WTC11 (cell line): ENCODE measurements around the gene PRSS53. TPM values are rescaled to one million over a fixed set of nuclear protein-coding genes. Genes with fewer than 3 reads are reported as not detected.

Source experiments
- ATAC-seq: fragments of 200-7000 bp; cut with Tn5 transposase; 2 replicates; pipeline ENCODE4 v1.10.0; 2021; ENCODE audit warnings: mild to moderate bottlenecking, moderate library complexity
- CTCF ChIA-PET: fragments of 300-600 bp; sonication (Branson Sonifier 250); formaldehyde crosslinking; loops from one replicate; lab custom pipeline; 2021; ENCODE audit warnings: antibody characterized with exemption; lab: Charles Lee
- POLR2A ChIA-PET: fragments of 350-600 bp; sonication (Branson Sonifier 250); formaldehyde crosslinking; loops from one replicate; lab custom pipeline; 2021; ENCODE audit warnings: antibody characterized with exemption; lab: Charles Lee
- DNase-seq: peaks from one replicate; pipeline ENCODE4 v3.0.0; 2021; ENCODE audit warnings: low spot score
- H3K27ac Mint-ChIP-seq: 2 replicates; pipeline ENCODE4 v1.8.0; 2021; ENCODE audit warnings: mixed read lengths
- H3K27me3 Mint-ChIP-seq: 2 replicates; pipeline ENCODE4 v1.8.0; 2021; ENCODE audit warnings: low read depth, mild to moderate bottlenecking, moderate library complexity, mixed read lengths
- H3K36me3 Mint-ChIP-seq: 2 replicates; pipeline ENCODE4 v1.8.0; 2021; ENCODE audit warnings: mixed read lengths
- H3K4me1 Mint-ChIP-seq: 2 replicates; pipeline ENCODE4 v1.8.0; 2022; ENCODE audit warnings: mixed read lengths
- H3K4me3 Mint-ChIP-seq: 2 replicates; pipeline ENCODE4 v1.8.0; 2021; ENCODE audit warnings: mild to moderate bottlenecking, moderate library complexity, mixed read lengths
- H3K9me3 Mint-ChIP-seq: 2 replicates; pipeline ENCODE4 v1.8.0; 2021; ENCODE audit warnings: mixed read lengths
- ATF1 ChIP-seq: sonication (generic); formaldehyde crosslinking; IDR thresholded peaks from 2 replicates; pipeline ENCODE4 v1.8.1; 2023; ENCODE audit warnings: mild to moderate bottlenecking, moderate library complexity, missing genetic modification reagents
- CTCF ChIP-seq: fragments of 200-600 bp; IDR thresholded peaks from 2 replicates; pipeline ENCODE4 v1.8.0; 2022; ENCODE audit warnings: antibody characterized with exemption
- E2F4 ChIP-seq: sonication (generic); formaldehyde crosslinking; IDR thresholded peaks from 2 replicates; pipeline ENCODE4 v1.8.1; 2022; ENCODE audit warnings: low read depth, mild to moderate bottlenecking, moderate library complexity, missing genetic modification reagents, borderline replicate concordance
- HMGA2 ChIP-seq: fragments of 250-450 bp; sonication (Bioruptor Pico); IDR thresholded peaks from 2 replicates; pipeline ENCODE4 v1.4.0; 2021; ENCODE audit warnings: mild to moderate bottlenecking, moderate library complexity
- NFE2L1 ChIP-seq: sonication (generic); formaldehyde crosslinking; IDR thresholded peaks from 2 replicates; pipeline ENCODE4 v1.8.1; 2023; ENCODE audit warnings: missing genetic modification reagents
- NFYB ChIP-seq: sonication (generic); formaldehyde crosslinking; conservative IDR thresholded peaks from 2 replicates; pipeline ENCODE4 v1.8.0; 2022; ENCODE audit warnings: low read depth, missing genetic modification reagents
- PRDM15 ChIP-seq: sonication (generic); formaldehyde crosslinking; IDR thresholded peaks from 2 replicates; pipeline ENCODE4 v1.8.0; 2022; ENCODE audit warnings: missing genetic modification reagents
- PRRX2 ChIP-seq: fragments of 250-450 bp; sonication (Bioruptor Pico); IDR thresholded peaks from 2 replicates; pipeline ENCODE4 v1.8.0; 2021; ENCODE audit warnings: mild to moderate bottlenecking
- RELA ChIP-seq: sonication (generic); formaldehyde crosslinking; IDR thresholded peaks from 2 replicates; pipeline ENCODE4 v1.8.1; 2022; ENCODE audit warnings: missing genetic modification reagents, mild to moderate bottlenecking, borderline replicate concordance
- RORB ChIP-seq: fragments of 250-450 bp; sonication (Bioruptor Pico); IDR thresholded peaks from 2 replicates; pipeline ENCODE4 v1.9.0; 2021; ENCODE audit warnings: mild to moderate bottlenecking
- SOX15 ChIP-seq: fragments of 250-450 bp; sonication (Bioruptor Pico); IDR thresholded peaks from 2 replicates; pipeline ENCODE4 v1.9.0; 2021; ENCODE audit warnings: mild to moderate bottlenecking
- TCF7 ChIP-seq: sonication (generic); formaldehyde crosslinking; IDR thresholded peaks from 2 replicates; pipeline ENCODE4 v1.8.0; 2022; ENCODE audit warnings: mild to moderate bottlenecking, low read depth, missing genetic modification reagents, moderate library complexity
- TEAD1 ChIP-seq: sonication (generic); formaldehyde crosslinking; IDR thresholded peaks from 2 replicates; pipeline ENCODE4 v1.8.0; 2022; ENCODE audit warnings: mild to moderate bottlenecking, missing genetic modification reagents
- TP53 ChIP-seq: sonication (generic); formaldehyde crosslinking; IDR thresholded peaks from 2 replicates; pipeline ENCODE4 v1.8.1; 2023; ENCODE audit warnings: mild to moderate bottlenecking, missing genetic modification reagents
- ZNF396 ChIP-seq: fragments of 250-450 bp; sonication (Bioruptor Pico); IDR thresholded peaks from 2 replicates; pipeline ENCODE4 v1.8.0; 2021; ENCODE audit warnings: mild to moderate bottlenecking, moderate library complexity, borderline replicate concordance
- ZNF416 ChIP-seq: fragments of 250-450 bp; sonication (Bioruptor Pico); IDR thresholded peaks from 2 replicates; pipeline ENCODE4 v1.9.0; 2021; ENCODE audit warnings: mild to moderate bottlenecking, inconsistent platforms
- ZNF425 ChIP-seq: fragments of 250-450 bp; sonication (Bioruptor Pico); conservative IDR thresholded peaks from 2 replicates; pipeline ENCODE4 v1.9.0; 2021; ENCODE audit warnings: mild to moderate bottlenecking
- total RNA-seq: library from RNA; stranded (reverse); gene quantifications from 3 replicates; pipeline ENCODE4 v1.2.3, GENCODE V29; 2021
- TF ChIP-seq, protein P1 (sequence below): sonication (generic); formaldehyde crosslinking; IDR thresholded peaks from 2 replicates; pipeline ENCODE4 v1.8.0; 2022; ENCODE audit warnings: mild to moderate bottlenecking, missing genetic modification reagents

Gene PRSS53
- total RNA-seq, 1 experiment from 2014 or later = 4.9 TPM

DNA sequence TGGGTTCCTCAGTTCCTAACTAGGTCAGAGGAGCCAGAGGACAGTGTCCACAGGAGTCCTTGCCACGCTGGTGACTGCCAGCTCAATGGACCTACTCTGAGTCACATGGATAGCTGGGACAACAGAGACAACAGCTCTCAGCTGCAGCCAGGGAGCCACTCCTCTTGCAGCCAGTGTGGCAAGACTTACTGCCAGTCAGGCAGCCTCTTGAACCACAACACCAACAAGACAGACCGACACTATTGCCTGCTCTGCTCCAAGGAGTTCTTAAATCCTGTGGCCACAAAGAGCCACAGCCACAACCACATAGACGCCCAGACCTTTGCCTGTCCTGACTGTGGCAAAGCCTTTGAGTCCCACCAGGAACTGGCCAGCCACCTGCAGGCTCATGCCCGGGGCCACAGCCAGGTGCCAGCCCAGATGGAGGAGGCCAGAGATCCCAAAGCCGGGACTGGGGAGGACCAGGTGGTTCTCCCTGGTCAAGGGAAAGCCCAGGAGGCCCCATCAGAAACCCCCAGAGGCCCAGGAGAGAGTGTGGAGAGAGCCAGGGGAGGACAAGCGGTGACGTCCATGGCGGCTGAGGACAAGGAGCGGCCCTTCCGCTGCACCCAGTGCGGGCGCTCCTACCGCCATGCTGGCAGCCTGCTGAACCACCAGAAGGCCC, 7.9 kb downstream of the PRSS53 start (continued):
- no peak for TF ChIP-seq ZNF425 (CRISPR knock-in tag)
- TF ChIP-seq NFYB (CRISPR knock-in tag) = no peak
- TF ChIP-seq HMGA2 (CRISPR knock-in tag) = no peak
- TF ChIP-seq, protein P1, sequence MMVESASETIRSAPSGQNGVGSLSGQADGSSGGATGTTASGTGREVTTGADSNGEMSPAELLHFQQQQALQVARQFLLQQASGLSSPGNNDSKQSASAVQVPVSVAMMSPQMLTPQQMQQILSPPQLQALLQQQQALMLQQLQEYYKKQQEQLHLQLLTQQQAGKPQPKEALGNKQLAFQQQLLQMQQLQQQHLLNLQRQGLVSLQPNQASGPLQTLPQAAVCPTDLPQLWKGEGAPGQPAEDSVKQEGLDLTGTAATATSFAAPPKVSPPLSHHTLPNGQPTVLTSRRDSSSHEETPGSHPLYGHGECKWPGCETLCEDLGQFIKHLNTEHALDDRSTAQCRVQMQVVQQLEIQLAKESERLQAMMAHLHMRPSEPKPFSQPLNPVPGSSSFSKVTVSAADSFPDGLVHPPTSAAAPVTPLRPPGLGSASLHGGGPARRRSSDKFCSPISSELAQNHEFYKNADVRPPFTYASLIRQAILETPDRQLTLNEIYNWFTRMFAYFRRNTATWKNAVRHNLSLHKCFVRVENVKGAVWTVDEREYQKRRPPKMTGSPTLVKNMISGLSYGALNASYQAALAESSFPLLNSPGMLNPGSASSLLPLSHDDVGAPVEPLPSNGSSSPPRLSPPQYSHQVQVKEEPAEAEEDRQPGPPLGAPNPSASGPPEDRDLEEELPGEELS (CRISPR knock-in tag) = no peak
- no peak for TF ChIP-seq PRDM15 (CRISPR knock-in tag)
- TF ChIP-seq, all 79 proteins: peak for 0

GRCh38 chr16:31080035-31080629, 8.6 kb downstream of the PRSS53 start:
- ATAC-seq (no peak), DNase-seq (no peak)
- Mint-ChIP-seq H3K27ac (no peak overlapping the region), H3K9me3 (no peaks in the 10 kb centered on the region), H3K36me3 (peaks cover 30% of the 10 kb centered on the region), H3K4me1 (no peaks in the 10 kb centered on the region; the same call in 1 of the 2 replicates), H3K4me3 (no peak overlapping the region), H3K27me3 (no peaks in the 10 kb centered on the region)
- CTCF ChIA-PET = interaction anchor here (0.6 to 1.6 kb wide), 2 partner anchors 62 to 153 kb away, joined by 3 to 8 read pairs; no protein-coding TSS in a partner anchor
- POLR2A ChIA-PET = interaction anchor here (0.5 to 0.6 kb wide), 2 partner anchors 25 to 386 kb away, joined by 3 read pairs; no protein-coding TSS in a partner anchor
- no peak for TF ChIP-seq NFE2L1 (CRISPR knock-in tag)
- no peak for TF ChIP-seq SOX15 (CRISPR knock-in tag)
- no peak for TF ChIP-seq CTCF
- TF ChIP-seq TP53 (CRISPR knock-in tag) = no peak
- TF ChIP-seq TCF7 (CRISPR knock-in tag) = no peak
- TF ChIP-seq ATF1 = no peak
- TF ChIP-seq PRRX2 = no peak
- TF ChIP-seq RELA = no peak
- no peak for TF ChIP-seq ZNF416 (CRISPR knock-in tag)
- no peak for TF ChIP-seq RORB
- no peak for TF ChIP-seq ZNF396 (CRISPR knock-in tag)
- no peak for TF ChIP-seq TEAD1 (CRISPR knock-in tag)
- TF ChIP-seq E2F4 (CRISPR knock-in tag) = no peak
